HG03457 (cell line): Measurements from ENCODE around the gene GAMT.
A peak's percentile ranks its signal among the peaks of the same experiment; 100 is the strongest.
"Not testable (repeated sequence)": the region's sequence is repeated elsewhere in the genome, so short reads cannot be mapped to it uniquely, and the experiment has no call there.

Experiments
- ATAC-seq: cut with Tn5 transposase; IDR thresholded peaks from one replicate; pipeline ENCODE4 v1.9.1; 2021; ENCODE audit warnings: moderate number of reproducible peaks; ENCODE audit not compliant: unreplicated experiment

GAMT gene

GRCh38 chr19:1401138-1401888 lies at the start of gene GAMT:
TSS of gene GAMT (minus strand) at chr19:1401542. CDS start at chr19:1401476, 66 bp downstream.
- no peak for ATAC-seq

GRCh38 chr19:1449467-1450442 lies 48.4 kb upstream of the GAMT start, which contains the start of gene APC2:
TSS of gene APC2 (plus strand) at chr19:1450121. CDS start at chr19:1453002, 2,881 bp downstream.
- no peak for ATAC-seq

- no peak for ATAC-seq
These were observed 46.6 kb upstream of the GAMT start for GRCh38 chr19:1447944-1448343.

- no peak for ATAC-seq
These were observed 46.2 kb upstream of the GAMT start for GRCh38 chr19:1447504-1447903.

- no peak for ATAC-seq
These were observed 45.6 kb upstream of the GAMT start for GRCh38 chr19:1446713-1447481.

- ATAC-seq = no peak
These were observed 44.8 kb upstream of the GAMT start for GRCh38 chr19:1445932-1446712.

GRCh38 chr19:1445185-1445931 lies 44.0 kb upstream of the GAMT start:
- no peak for ATAC-seq

GRCh38 chr19:1441677-1442438 lies 40.5 kb upstream of the GAMT start:
- ATAC-seq = no peak

GRCh38 chr19:1441022-1441426 lies 39.7 kb upstream of the GAMT start:
- no peak for ATAC-seq

- no peak for ATAC-seq
These were observed 39.1 kb upstream of the GAMT start for GRCh38 chr19:1440418-1440801.

- not testable (repeated sequence) for ATAC-seq
These were observed 38.4 kb upstream of the GAMT start for GRCh38 chr19:1439525-1440417.

- ATAC-seq = no peak
These were observed 37.6 kb upstream of the GAMT start for GRCh38 chr19:1438933-1439354.

GRCh38 chr19:1438035-1438932 lies 36.9 kb upstream of the GAMT start, which contains the start of gene RPS15:
TSS of gene RPS15 (plus strand) at chr19:1438396. CDS start at chr19:1438426, 30 bp downstream.
- ATAC-seq = peak; percentile 72

GRCh38 chr19:1437609-1438008 lies 36.3 kb upstream of the GAMT start:
- no peak for ATAC-seq

GRCh38 chr19:1435378-1435989 lies 34.1 kb upstream of the GAMT start:
- no peak for ATAC-seq

GRCh38 chr19:1434577-1435060 lies 33.3 kb upstream of the GAMT start:
- no peak for ATAC-seq
